GM12865 (cell line): ENCODE results near the gene PHF20.
"Not testable (repeated sequence)": the region's sequence is repeated elsewhere in the genome, so short reads cannot be mapped to it uniquely, and the experiment has no call there.

Source experiments
- DNase-seq: peaks from one replicate; pipeline ENCODE4 v3.0.0; 2010; ENCODE audit warnings: low read depth
- H3K4me3 ChIP-seq: 2 replicates; pipeline ENCODE4 v1.5.1; 2011; ENCODE audit warnings: mild to moderate bottlenecking, low read depth, low read length, control low read depth
- TF ChIP-seq, protein P1 (sequence below): IDR thresholded peaks from 2 replicates; pipeline ENCODE4 v1.5.1; 2011; ENCODE audit warnings: low read length, control low read depth, low read depth, inconsistent platforms; ENCODE audit not compliant: insufficient read depth; ENCODE audit errors: missing control alignments

PHF20 gene

DNA sequence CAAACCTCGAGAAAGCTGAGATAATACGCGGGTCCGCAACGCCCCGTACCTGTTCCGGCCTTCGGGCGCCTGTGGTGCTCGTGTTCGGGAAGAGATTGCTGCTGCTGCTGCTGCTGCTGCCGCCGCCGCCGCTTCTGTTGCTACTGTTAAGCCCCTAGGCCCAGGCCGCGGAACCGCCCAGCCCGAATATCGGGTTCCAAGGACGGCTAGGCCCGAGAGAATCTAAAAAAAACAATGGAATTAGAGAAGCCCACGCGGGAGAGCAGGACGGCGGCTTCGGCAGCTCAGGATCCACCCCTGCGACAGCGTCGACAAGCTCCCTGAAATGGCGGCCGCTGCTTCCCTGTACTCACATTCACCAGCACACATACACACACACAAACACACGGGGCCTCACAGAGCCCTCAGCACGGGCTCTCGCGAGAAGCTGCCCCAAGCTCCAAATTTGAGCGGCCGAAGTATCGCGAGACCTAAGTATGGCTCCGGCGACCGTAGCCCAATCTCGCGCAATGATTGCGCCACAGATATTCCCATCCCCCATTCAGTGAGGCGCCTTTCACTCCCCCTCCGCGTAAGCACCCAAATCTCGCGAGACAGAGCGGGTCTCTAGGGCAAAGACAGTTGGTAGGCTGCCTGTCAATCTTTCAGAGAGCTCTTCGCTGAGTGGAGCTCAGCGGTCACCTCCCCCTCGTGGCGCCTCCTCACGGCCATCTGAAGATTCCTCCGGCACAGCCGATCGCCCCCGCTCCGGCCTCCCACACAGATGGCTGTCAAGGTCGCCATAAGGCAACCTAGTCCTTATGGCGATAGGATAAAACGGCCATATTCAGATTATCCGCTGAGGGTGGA is 29.7 kb upstream of the PHF20 start, which contains the start of gene RBM39:
Gene RBM39 (minus strand): TSS at position 369 of the 849 bp plus-strand sequence. CDS start 1,386 bp downstream, outside the sequence.
- peak within 1 kb of the TSS; percentile 92 for H3K4me3 ChIP-seq
- DNase-seq = peak; percentile 100
- TF ChIP-seq, protein P1, sequence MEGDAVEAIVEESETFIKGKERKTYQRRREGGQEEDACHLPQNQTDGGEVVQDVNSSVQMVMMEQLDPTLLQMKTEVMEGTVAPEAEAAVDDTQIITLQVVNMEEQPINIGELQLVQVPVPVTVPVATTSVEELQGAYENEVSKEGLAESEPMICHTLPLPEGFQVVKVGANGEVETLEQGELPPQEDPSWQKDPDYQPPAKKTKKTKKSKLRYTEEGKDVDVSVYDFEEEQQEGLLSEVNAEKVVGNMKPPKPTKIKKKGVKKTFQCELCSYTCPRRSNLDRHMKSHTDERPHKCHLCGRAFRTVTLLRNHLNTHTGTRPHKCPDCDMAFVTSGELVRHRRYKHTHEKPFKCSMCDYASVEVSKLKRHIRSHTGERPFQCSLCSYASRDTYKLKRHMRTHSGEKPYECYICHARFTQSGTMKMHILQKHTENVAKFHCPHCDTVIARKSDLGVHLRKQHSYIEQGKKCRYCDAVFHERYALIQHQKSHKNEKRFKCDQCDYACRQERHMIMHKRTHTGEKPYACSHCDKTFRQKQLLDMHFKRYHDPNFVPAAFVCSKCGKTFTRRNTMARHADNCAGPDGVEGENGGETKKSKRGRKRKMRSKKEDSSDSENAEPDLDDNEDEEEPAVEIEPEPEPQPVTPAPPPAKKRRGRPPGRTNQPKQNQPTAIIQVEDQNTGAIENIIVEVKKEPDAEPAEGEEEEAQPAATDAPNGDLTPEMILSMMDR = no peak

DNA sequence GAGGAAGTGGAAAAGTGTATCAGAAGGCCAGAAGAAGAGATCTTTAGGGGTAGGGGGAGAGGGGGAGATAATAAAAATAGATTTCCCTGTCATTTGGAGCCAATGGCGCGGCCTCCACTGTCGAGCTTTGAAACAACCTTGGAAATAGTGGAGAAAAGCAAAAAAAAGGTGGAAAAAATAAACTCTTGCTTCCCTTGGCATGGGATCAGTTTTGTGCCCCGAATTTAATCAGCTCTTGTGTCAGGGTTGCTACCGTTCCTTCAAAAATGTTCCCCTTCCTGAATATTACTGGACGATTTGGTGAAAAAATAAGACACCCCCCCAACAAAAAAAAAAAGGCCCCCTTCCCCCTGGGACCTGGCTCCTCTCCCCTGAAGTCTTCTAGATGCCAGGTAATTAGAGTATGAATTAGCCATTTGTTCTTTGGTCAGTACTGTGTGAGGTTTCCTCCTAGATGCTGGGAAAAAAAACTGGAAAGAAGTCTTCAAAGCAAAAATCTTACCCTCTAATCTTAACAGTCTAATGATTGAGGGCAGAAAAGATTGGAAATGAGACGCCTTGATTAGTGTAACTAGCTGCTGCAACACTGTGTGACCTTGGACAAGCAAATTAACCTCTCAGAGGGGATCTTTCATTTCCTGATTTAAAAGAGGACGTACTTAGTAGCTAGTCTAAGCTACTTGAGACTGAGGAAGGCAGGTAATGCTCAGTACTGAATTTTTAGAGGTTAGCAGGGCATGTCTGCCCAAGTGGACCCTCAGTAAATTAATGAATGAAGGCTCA is 28.9 kb upstream of the PHF20 start:
- TF ChIP-seq, protein P1 = no peak
- peak; percentile 88 for DNase-seq
- H3K4me3 ChIP-seq = peak overlapping the region; percentile 66

DNA sequence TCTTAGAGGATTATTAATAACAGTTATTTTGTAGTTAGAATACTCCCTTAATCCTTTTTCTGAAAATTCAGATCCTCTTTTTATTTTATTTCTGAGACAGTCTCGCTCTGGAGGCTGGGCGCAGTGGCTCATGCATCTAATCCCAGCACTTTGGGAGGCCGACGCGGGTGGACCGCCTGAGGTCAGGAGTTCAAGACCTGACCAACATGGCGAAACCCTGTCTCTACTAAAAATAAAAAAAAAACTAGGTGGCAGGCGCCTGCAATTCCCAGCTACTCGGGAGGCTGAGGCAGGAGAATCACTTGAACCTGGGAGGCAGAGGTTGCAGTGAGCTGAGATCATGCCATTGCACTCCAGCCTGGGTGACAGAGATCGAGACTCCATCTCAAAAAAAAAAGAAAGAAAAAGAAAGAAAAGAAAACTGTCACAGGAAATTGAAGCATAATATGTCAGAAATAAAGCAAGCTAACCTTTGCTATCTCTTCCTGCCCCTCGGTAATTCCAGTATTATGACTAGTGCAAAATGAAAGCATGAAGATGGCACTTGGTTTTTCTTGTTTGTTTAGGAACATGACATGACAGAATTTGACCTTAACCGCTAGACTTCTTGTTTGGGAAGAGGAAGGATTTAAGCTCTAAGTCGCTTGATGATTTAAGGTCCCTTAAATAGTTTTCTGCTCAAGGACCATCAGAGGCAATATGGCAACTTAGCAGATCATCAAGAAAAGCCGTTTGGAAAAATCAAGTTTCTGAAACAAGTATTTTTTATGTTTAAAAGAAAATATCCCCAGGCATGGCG is 27.9 kb upstream of the PHF20 start:
- peak; percentile 62 for DNase-seq
- TF ChIP-seq, protein P1 = no peak
- peak overlapping the region; percentile 66 for H3K4me3 ChIP-seq

DNA sequence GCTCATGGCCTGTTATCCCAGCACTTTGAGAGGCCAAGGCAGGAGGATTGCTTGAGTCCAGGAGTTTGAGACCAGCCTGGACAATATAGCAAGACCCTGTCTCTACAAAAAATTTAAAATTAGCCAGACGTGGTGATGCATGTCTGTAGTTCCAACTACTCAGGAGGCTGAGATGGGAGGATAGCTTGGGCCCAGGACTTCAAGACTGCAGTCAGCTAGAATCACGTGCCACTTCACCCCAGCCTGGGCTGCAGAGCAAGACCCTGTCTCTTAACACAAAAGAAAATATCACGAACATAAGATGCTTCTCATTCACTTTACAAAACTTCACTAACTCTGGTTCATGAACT is 27.3 kb upstream of the PHF20 start:
- DNase-seq = not testable (repeated sequence)
- peak overlapping the region; percentile 66 for H3K4me3 ChIP-seq

DNA sequence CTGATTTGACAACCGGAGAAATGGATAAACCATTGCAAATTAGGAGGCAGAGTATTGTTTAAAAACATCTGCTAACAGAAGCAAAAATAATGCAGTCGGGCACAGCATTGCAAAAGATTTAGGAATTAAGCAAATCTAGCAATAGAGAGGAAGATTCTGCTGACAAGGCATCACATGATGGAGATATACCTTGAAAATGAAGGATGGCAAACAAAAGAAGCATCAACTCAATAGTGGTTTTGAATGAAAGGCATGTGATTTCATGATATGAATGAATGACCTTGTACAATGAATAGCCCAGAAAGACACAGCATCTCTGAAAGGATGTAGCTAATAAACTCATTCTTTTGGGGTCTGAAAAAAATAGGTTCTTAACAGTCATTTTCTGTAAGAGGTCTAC is 21.2 kb upstream of the PHF20 start:
- no peak for DNase-seq
- TF ChIP-seq, protein P1 = no peak

DNA sequence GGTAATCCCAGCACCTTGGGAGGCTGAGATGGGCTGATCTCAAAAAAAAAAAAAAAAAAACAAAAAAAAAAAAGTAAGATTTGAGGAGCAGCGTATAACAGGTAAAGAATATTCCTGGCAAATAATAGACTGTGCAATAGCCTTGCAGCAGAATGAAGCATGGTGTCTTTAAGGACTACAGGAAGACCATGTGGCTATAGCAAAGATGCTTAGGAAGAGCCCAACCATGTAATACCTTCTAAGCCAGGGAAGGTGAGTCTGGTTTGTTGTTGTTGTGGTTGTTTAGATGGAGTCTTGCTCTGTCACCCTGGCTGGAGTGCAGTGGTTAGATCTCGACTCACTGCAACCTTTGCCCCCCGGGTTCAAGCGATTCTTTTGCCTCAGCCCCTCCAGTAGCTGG is 15.4 kb upstream of the PHF20 start:
- no peak overlapping the region for H3K4me3 ChIP-seq
- DNase-seq = no peak
- TF ChIP-seq, protein P1 = no peak

More for the DNA sequence above, 21.2 kb upstream of the PHF20 start:
- H3K4me3 ChIP-seq = no peak overlapping the region

DNA sequence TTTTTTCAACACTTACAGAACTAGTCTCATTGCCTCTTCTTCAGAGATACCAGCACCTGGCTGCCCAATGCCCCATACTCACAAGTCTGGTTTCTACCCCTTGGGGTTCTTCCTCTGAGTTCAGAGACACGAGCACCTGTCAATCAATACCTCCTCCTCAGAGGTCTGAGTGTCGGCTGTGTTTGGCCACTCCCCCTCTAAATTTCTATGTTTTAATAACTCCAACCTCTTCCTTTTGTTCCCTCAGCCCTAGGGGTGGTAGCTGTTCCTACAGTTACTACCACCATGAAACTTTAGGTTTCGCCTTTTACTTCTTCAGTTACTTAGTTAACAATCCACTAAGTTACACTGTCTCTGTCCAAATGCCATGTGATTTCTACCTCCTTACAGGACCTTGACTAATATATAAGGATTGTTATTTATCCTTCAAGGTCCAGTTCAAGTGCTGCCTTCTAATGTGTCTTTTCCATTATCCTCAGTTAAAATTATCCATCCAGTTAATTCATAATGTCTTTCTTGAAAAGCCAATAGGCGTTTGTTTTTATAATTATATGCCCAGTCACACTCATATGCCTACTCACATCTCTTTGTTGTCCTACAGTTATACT is 14.6 kb upstream of the PHF20 start:
- no peak for DNase-seq
- H3K4me3 ChIP-seq = no peak overlapping the region
- TF ChIP-seq, protein P1 = no peak

DNA sequence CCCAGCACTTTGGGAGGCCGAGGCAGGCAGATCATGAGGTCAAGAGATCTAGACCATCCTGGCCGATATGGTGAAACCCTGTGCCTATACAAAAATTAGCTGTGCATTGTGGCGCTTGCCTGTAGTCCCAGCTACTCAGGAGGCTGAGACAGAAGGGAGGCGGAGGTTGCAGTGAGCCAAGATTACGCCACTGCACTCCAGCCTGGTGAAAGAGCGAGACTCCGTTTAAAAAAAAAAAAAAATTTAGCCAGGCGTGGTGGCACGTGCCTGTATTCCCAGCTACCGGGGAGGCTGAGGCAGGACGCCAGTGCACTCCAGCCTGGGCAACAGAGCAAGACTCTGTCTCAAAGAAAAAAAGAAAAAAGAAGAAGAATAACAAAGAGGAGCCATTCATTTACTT is 10.3 kb upstream of the PHF20 start:
- DNase-seq, H3K4me3 ChIP-seq: not testable (repeated sequence)
